Choroid plexus epithelial cell (primary cell): ENCODE data around the gene GNL2.
"Not testable (repeated sequence)": the region's sequence is repeated elsewhere in the genome, so short reads cannot be mapped to it uniquely, and the experiment has no call there.

Source experiments
- DNase-seq: peaks from one replicate; pipeline ENCODE4 v3.0.0-alpha.2; 2010; ENCODE audit warnings: low read depth
- H3K4me3 ChIP-seq: 2 replicates; pipeline ENCODE4 v1.5.1; 2011; ENCODE audit warnings: low read depth, mild to moderate bottlenecking, control low read depth, low read length, moderate library complexity
- CTCF ChIP-seq: conservative IDR thresholded peaks from 2 replicates; pipeline ENCODE4 v1.5.1; 2011; ENCODE audit warnings: low read depth, mild to moderate bottlenecking, control low read depth, inconsistent platforms, low read length, moderate library complexity

Gene GNL2

DNA sequence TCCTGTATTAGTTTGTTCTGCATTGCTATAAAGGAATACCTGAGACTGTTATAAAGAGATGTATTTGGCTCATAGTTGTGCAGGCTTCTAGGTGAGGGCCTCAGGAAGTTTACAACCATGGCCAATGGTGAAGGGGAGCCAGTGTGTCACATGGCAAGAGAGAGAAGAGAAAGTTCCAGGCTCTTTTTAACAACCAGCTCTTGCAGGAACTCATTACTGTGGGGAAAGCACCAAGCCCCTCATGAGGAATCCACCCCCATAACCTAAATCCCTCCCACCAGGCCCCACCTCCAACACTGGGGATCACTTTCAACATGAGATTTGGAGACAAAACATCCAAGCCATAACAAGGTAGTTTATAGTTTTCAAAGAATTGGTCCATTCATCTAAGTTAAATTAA, 76.1 kb downstream of the GNL2 start:
- no peak for DNase-seq
- no peak for TF ChIP-seq CTCF
- no peak overlapping the region for H3K4me3 ChIP-seq

DNA sequence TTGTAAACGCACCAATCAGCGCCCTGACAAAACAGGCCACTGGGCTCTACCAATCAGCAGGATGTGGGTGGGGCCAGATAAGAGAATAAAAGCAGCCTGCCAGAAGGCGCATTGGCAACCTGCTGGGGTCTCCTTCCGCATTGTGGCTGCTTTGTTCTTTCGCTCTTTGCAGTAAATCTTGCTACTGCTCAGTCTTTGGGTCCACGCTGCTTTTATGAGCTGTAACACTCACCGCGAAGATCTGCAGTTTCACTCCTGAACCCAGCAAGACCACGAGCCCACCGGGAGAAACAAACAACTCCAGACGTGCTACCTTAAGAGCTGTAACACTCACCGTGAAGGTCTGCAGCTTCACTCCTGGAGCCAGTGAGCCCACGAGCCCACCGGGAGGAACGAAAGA, 76.8 kb downstream of the GNL2 start:
- not testable (repeated sequence) for DNase-seq, H3K4me3 ChIP-seq

DNA sequence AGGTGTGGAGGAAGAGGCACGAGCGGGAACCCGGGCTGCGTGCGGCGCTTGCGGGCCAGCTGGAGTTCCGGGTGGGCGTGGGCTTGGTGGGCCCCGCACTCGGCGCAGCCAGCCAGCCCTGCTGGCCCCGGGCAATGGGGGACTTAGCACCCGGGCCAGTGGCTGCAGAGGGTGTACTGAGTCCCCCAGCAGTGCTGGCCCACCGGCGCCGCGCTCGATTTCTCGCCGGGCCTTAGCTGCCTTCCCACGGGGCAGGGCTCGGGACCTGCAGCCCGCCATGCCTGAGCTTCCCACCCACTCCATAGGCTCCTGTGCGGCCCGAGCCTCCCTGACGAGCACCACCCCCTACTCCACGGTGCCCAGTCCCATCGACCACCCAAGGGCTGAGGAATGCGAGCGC, 77.5 kb downstream of the GNL2 start:
- not testable (repeated sequence) for DNase-seq, H3K4me3 ChIP-seq

- DNase-seq, result no peak
- TF ChIP-seq CTCF, result no peak
- no peak overlapping the region for H3K4me3 ChIP-seq
Observed at GRCh38 chr1:37517569-37517968, 78.2 kb downstream of the GNL2 start.
